Measurements from ENCODE around the gene DNAH6.

GRCh38 chr2:84862006-84862405 lies 345.7 kb downstream of the DNAH6 start:
- TF ChIP-seq ESRRG (CRISPR knock-in tag; IDR thresholded peaks at IDR 0.05) (no peak), CSRNP3 (CRISPR knock-in tag; IDR thresholded peaks at IDR 0.05) (no peak), PATZ1 (CRISPR knock-in tag; IDR thresholded peaks at IDR 0.05; ENCODE audit: borderline replicate concordance) (no peak), GLIS3 (CRISPR knock-in tag; IDR thresholded peaks at IDR 0.05) (no peak), RARB (CRISPR knock-in tag; IDR thresholded peaks at IDR 0.05) (no peak), ZFP3 (CRISPR knock-in tag; IDR thresholded peaks at IDR 0.05) (no peak), PPARA (CRISPR knock-in tag; IDR thresholded peaks at IDR 0.05; ENCODE audit: borderline replicate concordance) (no peak), ZNF8 (CRISPR knock-in tag; IDR thresholded peaks at IDR 0.05) (no peak), TOX (CRISPR knock-in tag; IDR thresholded peaks at IDR 0.05; ENCODE audit: borderline replicate concordance) (no peak), ZFP30 (CRISPR knock-in tag; IDR thresholded peaks at IDR 0.05) (no peak), ZNF565 (CRISPR knock-in tag; conservative IDR thresholded peaks at IDR 0.05; ENCODE audit: low read depth) (no peak), ZC3H10 (CRISPR knock-in tag; IDR thresholded peaks at IDR 0.05) (no peak)

Measured in SK-N-SH treated with all-trans-retinoic acid at 6 μM for 48 hours (cell line).